Measurements from ENCODE around the gene DRC3.

DNA sequence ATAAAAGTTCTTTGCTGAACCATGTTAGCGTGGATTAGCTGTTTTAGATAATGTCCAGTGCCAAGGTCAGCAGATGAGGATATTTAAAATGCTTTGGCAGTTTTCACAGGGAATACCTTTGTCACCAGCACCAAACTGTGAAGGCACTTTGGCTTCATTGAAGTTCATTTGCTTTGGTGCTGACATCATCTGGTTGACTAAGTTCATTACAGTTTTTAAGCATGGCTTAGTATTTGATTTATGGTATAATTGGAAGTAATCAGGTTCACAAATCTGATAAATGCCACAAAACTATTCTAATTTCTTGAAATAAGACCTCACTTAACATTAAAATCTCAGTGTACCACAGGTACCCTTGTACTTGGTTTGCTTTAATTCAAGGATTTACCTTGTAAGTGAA, 70.8 kb downstream of the DRC3 start:
- TF ChIP-seq, protein P1, sequence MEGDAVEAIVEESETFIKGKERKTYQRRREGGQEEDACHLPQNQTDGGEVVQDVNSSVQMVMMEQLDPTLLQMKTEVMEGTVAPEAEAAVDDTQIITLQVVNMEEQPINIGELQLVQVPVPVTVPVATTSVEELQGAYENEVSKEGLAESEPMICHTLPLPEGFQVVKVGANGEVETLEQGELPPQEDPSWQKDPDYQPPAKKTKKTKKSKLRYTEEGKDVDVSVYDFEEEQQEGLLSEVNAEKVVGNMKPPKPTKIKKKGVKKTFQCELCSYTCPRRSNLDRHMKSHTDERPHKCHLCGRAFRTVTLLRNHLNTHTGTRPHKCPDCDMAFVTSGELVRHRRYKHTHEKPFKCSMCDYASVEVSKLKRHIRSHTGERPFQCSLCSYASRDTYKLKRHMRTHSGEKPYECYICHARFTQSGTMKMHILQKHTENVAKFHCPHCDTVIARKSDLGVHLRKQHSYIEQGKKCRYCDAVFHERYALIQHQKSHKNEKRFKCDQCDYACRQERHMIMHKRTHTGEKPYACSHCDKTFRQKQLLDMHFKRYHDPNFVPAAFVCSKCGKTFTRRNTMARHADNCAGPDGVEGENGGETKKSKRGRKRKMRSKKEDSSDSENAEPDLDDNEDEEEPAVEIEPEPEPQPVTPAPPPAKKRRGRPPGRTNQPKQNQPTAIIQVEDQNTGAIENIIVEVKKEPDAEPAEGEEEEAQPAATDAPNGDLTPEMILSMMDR (conservative IDR thresholded peaks at IDR 0.05; ENCODE audit: low read length): peak; percentile 73
- no peak for TF ChIP-seq EZH2phosphoT487 (IDR thresholded peaks at IDR 0.05; ENCODE audit: borderline replicate concordance, low read depth, low read length)
